GM03348 (cell line): ENCODE results near the gene GCK.

Experiments
- DNase-seq: peaks from one replicate; pipeline ENCODE4 v3.0.0; 2012; ENCODE audit warnings: low spot score

GCK gene

GRCh38 chr7:44222776-44223261 lies 33.6 kb upstream of the GCK start:
- DNase-seq = no peak

GRCh38 chr7:44222074-44222473 lies 32.8 kb upstream of the GCK start:
- no peak for DNase-seq

DNA sequence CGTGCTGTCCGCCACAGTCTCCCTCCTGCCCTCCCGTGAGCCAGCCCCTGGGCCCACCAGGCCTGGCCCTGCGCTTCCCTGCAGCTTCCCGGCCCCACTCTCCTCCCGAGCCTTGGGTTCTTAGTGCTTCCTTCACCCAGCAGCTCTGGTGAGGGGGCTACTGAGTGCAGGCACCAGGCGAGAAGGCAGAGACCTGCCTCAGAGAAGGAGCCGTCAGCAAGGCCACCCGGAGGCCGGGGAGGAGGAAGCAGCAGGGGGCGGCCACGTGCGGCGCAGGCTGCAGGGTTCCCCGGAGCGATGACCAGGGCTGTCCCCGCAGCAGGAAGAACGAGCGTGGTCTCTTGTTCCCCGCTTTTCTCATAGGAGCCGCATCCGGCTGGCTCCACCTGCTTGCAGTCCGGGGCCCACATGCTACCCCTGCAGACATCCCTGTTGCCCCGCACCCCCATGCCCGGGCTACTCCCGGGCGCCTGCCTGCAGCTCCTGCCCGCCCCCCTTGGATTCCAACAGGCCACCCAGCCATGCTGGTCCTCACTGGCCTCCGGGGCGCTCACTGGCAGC lies 32.1 kb upstream of the GCK start:
- DNase-seq = no peak

GRCh38 chr7:44220358-44221112 lies 31.3 kb upstream of the GCK start:
- no peak for DNase-seq

DNA sequence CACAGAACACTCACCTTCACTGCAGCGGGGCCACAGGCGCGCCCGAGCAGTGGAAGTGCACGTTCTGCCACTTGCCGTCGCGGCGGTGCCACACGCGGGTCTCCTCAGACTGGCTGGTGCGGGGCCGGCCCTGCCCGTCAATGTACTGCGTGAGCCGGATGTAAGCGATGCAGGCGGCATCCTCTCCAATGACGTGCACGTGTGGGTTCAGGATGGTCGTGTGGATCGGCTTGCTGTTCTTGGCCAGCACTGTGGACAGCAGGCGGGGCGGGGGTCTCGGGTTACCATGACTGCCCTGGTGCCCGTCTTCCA lies 30.8 kb upstream of the GCK start:
- DNase-seq = no peak

GRCh38 chr7:44219371-44220045 lies 30.3 kb upstream of the GCK start:
- DNase-seq = no peak

- DNase-seq = no peak
These were observed 29.4 kb upstream of the GCK start for GRCh38 chr7:44218418-44219201.

- no peak for DNase-seq
These were observed 28.7 kb upstream of the GCK start for GRCh38 chr7:44217852-44218402.

DNA sequence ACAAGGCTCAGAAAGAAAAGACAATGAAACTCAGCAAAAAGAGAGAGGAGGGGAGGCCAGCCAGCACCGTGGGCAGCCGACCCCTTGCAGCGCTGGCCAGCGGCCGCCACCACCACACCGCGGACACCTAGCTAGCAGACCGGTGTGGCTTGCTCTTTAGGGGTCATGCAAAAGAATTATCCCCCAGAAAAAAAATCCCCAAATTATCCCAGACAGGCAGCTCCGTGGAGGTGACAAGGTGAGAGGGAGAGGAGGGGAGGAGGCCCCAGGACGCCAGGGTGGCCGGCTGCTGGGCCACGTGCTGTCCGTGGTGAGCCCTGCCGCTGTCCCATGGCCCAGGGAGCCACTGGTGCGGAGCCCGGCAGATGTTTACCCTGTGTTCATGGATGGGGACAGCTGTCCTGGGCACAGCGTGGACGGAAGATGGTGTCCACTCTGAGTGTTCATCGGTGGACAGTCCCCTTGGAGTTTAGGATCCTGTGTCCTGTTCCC lies 28.0 kb upstream of the GCK start:
- no peak for DNase-seq

GRCh38 chr7:44216521-44217222 lies 27.4 kb upstream of the GCK start:
- no peak for DNase-seq

- DNase-seq = no peak
These were observed 26.8 kb upstream of the GCK start for GRCh38 chr7:44216019-44216418.

- DNase-seq = no peak
These were observed 26.3 kb upstream of the GCK start for GRCh38 chr7:44215531-44215930.

DNA sequence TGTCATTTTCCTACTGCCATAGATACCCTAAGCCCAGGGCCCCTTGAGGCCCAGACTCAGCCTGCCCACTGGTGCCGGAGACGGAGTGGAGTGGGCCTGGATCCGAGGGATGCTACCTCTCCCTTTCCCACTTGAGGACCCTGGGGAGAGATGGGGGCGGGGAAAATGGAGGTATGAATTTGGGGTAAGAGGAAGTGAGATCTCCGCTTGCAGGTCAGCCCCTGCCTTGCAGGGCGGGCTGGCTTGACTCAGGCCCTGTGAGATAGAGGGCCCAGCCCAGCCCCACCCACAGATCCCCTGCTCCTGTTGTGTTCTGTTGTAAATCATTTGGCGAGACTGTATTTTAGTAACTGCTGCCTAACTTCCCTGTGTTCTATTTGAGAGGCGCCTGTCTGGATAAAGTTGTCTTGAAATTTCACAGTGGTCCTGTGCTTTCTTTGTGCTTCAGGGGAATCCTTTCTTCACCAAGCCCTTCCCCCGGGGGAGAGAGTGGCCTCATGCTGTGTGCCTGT lies 24.7 kb upstream of the GCK start:
- DNase-seq = no peak

GRCh38 chr7:44213206-44213876 lies 24.1 kb upstream of the GCK start:
- DNase-seq = no peak

DNA sequence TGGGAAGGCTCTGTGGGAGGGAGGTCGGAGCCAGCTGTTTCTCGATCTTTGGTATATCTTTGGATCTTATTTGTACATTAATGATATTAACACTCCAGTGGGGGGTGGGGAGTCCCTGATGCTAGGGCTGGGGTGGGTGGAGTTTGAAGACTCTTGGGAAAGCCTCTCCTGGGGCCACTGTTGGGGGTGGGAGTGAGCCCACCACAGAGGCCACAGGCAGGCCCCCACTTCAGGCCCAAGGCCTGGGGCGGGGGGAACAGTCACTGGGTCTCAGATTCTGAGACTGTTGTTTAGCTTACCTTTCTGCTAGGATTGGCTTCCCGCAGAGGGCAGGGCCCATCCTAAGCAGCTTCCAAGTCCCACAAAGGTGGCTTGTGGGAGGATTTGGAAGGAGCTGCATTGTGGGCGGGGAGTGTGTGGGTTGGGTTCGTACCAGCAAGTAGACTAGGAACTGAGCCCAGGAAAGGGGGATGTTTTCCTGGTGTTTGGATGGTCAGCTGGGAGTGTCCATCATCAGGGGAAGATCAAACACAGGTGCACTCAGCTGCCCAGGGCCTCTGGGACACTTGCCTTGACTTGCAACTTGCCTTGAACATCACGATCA lies 23.4 kb upstream of the GCK start:
- no peak for DNase-seq

DNA sequence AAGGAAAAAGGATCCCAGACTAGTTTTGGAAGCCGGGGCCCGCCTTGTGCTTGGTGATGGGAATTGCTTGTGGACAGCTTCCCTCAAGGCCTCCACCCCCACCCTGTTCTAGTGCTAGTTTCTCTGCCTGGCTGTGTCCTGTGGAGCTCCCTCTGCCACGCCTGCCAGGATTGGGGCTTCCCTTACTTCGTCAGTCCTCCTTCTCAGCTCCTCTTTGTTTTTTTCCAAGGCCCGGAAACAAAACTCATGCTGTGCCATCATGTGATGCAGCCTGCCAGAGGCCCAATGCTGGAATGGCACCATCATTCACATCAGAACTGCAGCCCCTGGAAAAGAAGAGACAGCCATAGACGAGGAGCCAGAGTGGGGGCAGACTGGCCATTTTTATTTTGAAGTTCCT lies 22.8 kb upstream of the GCK start:
- no peak for DNase-seq

DNA sequence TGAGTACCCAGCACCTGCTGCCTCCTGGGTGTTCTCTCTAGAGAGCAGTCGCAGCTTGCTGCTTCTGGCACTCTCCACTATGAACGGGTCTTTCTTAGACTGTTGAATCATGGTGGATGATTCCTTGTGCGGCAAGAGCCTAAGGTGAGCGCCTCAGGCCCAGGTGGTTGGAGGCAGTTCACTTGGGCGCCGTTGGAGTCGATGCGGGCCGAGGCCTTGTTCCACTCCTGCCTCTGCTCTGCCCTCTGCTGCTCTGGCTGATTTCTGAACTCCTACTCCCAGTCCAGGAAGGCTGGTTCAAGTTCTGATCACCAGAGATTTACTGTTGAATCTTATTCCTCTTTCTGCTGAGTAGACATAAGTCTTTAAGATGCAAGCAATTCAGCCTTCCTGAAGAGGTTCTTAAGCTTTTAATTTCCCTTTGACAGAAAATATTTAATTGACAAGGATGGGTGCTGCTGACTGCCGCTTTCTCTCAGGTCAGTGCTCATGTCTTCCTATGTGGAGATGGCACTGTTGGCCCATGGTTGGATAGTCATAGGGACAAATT lies 22.0 kb upstream of the GCK start:
- no peak for DNase-seq

DNA sequence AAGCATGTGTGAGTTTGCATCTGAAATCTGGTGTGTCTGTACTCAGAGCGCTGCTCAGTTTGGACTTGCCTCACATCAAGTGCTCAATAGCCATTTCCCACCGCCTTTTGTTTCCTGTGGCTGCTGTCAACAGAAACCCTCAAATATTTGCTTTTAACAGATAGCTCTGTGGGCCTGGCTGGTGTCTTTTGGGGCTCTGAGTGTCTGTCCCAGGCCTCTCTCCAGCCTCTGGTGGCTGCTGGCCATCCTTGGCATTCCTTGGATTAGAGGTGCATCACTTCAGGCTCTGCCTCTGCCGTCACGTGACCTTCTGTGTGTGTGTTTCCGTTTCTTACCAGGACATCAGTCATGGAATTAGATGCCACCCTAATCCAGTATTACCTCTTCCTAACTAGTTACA lies 20.9 kb upstream of the GCK start:
- no peak for DNase-seq

GRCh38 chr7:44208085-44208484 lies 18.8 kb upstream of the GCK start:
- no peak for DNase-seq

DNA sequence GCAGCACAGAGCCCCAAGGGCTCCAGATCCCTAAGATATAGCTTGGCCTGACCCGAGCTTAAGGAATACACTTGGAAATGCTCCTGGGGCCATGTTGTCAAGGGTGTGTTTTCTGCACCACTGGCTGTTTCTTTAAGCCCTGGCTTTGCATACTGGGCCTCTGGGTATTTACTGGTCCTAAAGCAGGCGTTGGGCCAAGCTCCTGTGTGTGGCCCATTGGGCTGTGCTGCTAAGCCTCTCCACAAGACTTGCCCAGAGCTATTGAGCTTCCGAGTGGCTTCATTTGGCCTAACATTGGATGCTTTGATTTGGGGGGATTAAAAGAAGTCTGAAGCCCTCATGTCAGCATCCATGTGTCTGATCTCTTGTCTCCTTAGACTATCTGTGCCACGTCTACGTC lies 16.8 kb upstream of the GCK start:
- DNase-seq = no peak
